OCI-LY7 (cell line): ENCODE measurements around the gene RCOR3. TPM values are rescaled to one million over a fixed set of nuclear protein-coding genes. Genes with fewer than 3 reads are reported as not detected.

ENCODE experiments used
- BruUV-seq: library from RNA; stranded (reverse); fragments of 400-500 nt; replicated peaks from 2 replicates; lab custom pipeline; 2021; lab: Mats Ljungman, UMichigan
- CTCF ChIA-PET: fragments of 300-600 bp; sonication (Branson Sonifier 250); formaldehyde crosslinking; loops from one replicate; lab custom pipeline; 2022; ENCODE audit warnings: antibody characterized with exemption; ENCODE audit not compliant: unreplicated experiment; lab: Charles Lee
- POLR2A ChIA-PET: fragments of 300-600 bp; sonication (Branson Sonifier 250); formaldehyde crosslinking; loops from one replicate; lab custom pipeline; 2022; ENCODE audit warnings: antibody characterized with exemption; lab: Charles Lee
- DNase-seq: peaks from one replicate; pipeline ENCODE4 v3.0.0-alpha.2; 2015; ENCODE audit warnings: low spot score
- H2AFZ ChIP-seq: fragments of 200-600 bp; sonication (generic), shearing (Covaris generic); 2 replicates; pipeline ENCODE4 v1.6.1; 2014; ENCODE audit warnings: mild to moderate bottlenecking, antibody characterized with exemption, low read length, moderate library complexity
- H3K27ac ChIP-seq: fragments of 200-600 bp; sonication (generic); 2 replicates; pipeline ENCODE4 v1.5.1; 2014; ENCODE audit warnings: mixed run types, low read depth, mild to moderate bottlenecking, moderate library complexity, low read length, inconsistent platforms; ENCODE audit not compliant: poor library complexity, severe bottlenecking
- H3K36me3 ChIP-seq: fragments of 200-600 bp; sonication (generic); 2 replicates; pipeline ENCODE4 v1.6.1; 2014; ENCODE audit warnings: mild to moderate bottlenecking, antibody characterized with exemption, low read length, moderate library complexity, mixed read lengths; ENCODE audit not compliant: insufficient read depth
- H3K4me1 ChIP-seq: fragments of 200-600 bp; sonication (generic); 2 replicates; pipeline ENCODE4 v1.5.1; 2014; ENCODE audit warnings: mild to moderate bottlenecking, low read length; ENCODE audit not compliant: insufficient read depth, poor library complexity, severe bottlenecking
- H3K4me2 ChIP-seq: fragments of 200-600 bp; sonication (generic); 2 replicates; pipeline ENCODE4 v1.6.1; 2014; ENCODE audit warnings: mild to moderate bottlenecking, low read length
- H3K4me3 ChIP-seq: fragments of 200-600 bp; sonication (generic); 2 replicates; pipeline ENCODE4 v1.5.1; 2014; ENCODE audit warnings: mild to moderate bottlenecking, low read depth, low read length; ENCODE audit not compliant: poor library complexity, severe bottlenecking
- H3K79me2 ChIP-seq: fragments of 200-600 bp; sonication (generic); 2 replicates; pipeline ENCODE4 v1.6.1; 2016; ENCODE audit warnings: low read depth, mild to moderate bottlenecking, low read length, moderate library complexity, mixed read lengths; ENCODE audit not compliant: insufficient read depth
- H3K9me2 ChIP-seq: fragments of 200-600 bp; sonication (generic); 2 replicates; pipeline ENCODE4 v1.6.1; 2016; ENCODE audit warnings: mild to moderate bottlenecking, low read length, mixed read lengths; ENCODE audit not compliant: insufficient read depth
- H3K9me3 ChIP-seq: fragments of 200-600 bp; sonication (generic); 2 replicates; pipeline ENCODE4 v1.6.1; 2014; ENCODE audit warnings: mild to moderate bottlenecking, mixed run types, low read length, mixed read lengths
- H4K20me1 ChIP-seq: fragments of 200-600 bp; sonication (generic); 2 replicates; pipeline ENCODE4 v1.6.1; 2014; ENCODE audit warnings: mild to moderate bottlenecking, antibody characterized with exemption, low read length, moderate library complexity, mixed read lengths; ENCODE audit not compliant: insufficient read depth
- EZH2phosphoT487 ChIP-seq: fragments of 200-600 bp; sonication (generic); IDR thresholded peaks from 2 replicates; pipeline ENCODE4 v1.6.1; 2018; ENCODE audit warnings: low read depth, borderline replicate concordance, mild to moderate bottlenecking, mixed run types, antibody characterized with exemption, low read length, moderate library complexity, mixed read lengths
- intact Hi-C: fragments of 100-400 bp; cut with micrococcal nuclease; formaldehyde crosslinking; loops from one replicate; pipeline ENCODE4 v1.10.0; 2022; ENCODE audit not compliant: unreplicated experiment
- total RNA-seq, 2 experiments: library from RNA; depleted of rRNA in 1 of 2; stranded (reverse); fragments of >200 nt in 1 of 2; shearing (Covaris generic) in 1 of 2; gene quantifications; 2 replicates each; pipeline ENCODE4 v1.2.3, GENCODE V29; 2014 to 2022
- TF ChIP-seq, protein P1 (sequence below): fragments of 200-600 bp; sonication (generic); conservative IDR thresholded peaks from 2 replicates; pipeline ENCODE4 v1.5.1; 2014; ENCODE audit warnings: mild to moderate bottlenecking, antibody characterized with exemption, low read length, moderate library complexity, mixed read lengths

The RCOR3 gene
- total RNA-seq, 2 experiments from 2014 or later = 34.8 to 62.3 TPM

DNA sequence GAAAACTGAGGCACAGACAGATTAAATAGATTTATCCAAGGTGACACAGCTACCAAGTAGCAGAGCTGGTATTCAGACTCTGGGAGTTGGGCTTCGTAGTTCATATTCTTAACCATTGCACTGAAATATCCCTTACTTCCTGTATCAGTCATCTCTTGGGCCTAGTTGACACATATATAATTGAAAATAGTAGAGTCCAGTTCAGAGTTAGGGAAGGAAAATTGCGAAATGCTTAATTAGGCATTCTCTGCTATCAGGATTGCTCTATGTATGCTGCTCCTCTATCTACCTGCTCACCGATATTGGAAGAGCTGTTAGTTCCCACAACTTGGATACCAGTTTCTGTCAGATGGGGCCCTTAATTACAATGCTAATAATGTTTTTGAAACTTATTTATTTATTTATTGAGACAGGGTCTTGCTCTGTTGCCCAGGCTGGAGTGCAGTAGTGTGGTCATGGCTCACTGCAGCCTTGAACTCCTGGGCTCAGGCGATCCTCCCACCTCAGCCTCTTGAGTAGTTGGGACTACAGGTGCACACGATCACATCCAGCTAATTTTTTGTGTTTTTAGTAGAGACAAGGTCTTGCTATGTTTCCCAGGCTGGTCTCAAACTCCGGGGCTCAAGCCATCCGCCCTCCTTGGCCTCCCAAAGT is 8.2 kb downstream of the RCOR3 start:
- Histone ChIP-seq H3K79me2 (peaks cover 22% of the 10 kb centered on the region), H3K9me3 (0 out of 2 replicates have a peak, but pooled peaks cover 6% of the 10 kb centered on the region), H3K4me3 (no peak overlapping the region), H4K20me1 (no peaks in the 10 kb centered on the region), H3K9me2 (no peaks in the 10 kb centered on the region), H3K27ac (no peak overlapping the region), H3K4me1 (no peaks in the 10 kb centered on the region), H2AFZ (no peak overlapping the region), H3K36me3 (peaks cover 70% of the 10 kb centered on the region), H3K4me2 (no peak overlapping the region)
- DNase-seq = no peak
- TF ChIP-seq, protein P1, sequence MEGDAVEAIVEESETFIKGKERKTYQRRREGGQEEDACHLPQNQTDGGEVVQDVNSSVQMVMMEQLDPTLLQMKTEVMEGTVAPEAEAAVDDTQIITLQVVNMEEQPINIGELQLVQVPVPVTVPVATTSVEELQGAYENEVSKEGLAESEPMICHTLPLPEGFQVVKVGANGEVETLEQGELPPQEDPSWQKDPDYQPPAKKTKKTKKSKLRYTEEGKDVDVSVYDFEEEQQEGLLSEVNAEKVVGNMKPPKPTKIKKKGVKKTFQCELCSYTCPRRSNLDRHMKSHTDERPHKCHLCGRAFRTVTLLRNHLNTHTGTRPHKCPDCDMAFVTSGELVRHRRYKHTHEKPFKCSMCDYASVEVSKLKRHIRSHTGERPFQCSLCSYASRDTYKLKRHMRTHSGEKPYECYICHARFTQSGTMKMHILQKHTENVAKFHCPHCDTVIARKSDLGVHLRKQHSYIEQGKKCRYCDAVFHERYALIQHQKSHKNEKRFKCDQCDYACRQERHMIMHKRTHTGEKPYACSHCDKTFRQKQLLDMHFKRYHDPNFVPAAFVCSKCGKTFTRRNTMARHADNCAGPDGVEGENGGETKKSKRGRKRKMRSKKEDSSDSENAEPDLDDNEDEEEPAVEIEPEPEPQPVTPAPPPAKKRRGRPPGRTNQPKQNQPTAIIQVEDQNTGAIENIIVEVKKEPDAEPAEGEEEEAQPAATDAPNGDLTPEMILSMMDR = no peak
- intact Hi-C loops = no loop called here
- BruUV-seq = no TSS peak
- POLR2A ChIA-PET = interaction anchor here (1.5 kb wide), 1 partner anchor 16 kb away, joined by 3 read pairs; no protein-coding TSS in a partner anchor
- CTCF ChIA-PET = no interaction called here

DNA sequence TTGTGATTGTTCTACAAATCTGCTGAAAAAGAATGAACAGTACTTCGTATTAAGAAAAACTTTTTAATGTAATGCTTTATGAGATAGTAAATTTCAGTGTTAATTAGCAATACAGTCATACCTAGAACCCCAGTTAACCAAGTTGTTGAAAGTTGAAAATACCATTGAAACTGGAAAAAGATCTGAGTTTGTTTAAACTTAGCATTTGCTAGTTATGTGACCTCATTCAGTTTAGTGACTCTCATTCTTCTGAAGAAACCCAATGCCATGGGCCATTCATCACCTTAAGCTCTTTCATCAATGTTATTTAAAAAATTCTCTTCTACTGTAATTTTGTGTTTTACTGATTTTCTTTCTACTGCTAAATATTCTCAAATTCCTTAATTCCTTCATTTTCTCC is 20.2 kb downstream of the RCOR3 start:
- no TSS peak for BruUV-seq
- intact Hi-C loops = no loop called here
- peaks cover 80% of the 10 kb centered on the region for H3K36me3 ChIP-seq

DNA sequence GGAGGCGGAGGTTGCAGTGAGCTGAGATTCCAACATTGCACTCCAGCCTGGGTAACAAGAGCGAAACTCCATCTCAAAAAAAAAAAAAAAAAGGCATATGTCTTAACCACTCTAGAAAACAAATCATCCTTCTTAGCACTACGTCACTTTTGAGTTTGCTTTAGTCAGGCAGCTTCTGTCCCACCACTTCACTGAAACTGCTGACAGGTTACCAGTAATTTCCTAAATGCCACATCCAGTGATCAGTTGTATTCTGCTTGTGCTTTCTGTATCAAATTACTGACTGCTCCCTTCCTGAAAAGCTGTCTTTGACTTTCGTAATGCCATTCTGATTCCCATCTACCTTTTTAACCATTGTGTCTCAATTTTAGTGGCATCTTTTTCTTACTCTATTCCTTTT is 21.7 kb downstream of the RCOR3 start:
- intact Hi-C loops = no loop called here
- no peak for DNase-seq
- BruUV-seq = no TSS peak
- Histone ChIP-seq H3K79me2 (no peaks in the 10 kb centered on the region; the same call in 1 of the 2 replicates), H3K27ac (no peak overlapping the region), H2AFZ (no peak overlapping the region), H3K4me2 (no peak overlapping the region), H3K4me3 (no peak overlapping the region), H3K9me3 (no peaks in the 10 kb centered on the region), H3K9me2 (no peaks in the 10 kb centered on the region), H4K20me1 (no peaks in the 10 kb centered on the region), H3K36me3 (peaks cover 82% of the 10 kb centered on the region), H3K4me1 (no peaks in the 10 kb centered on the region)
- CTCF ChIA-PET = no interaction called here
- TF ChIP-seq, protein P1 = no peak
- TF ChIP-seq EZH2phosphoT487 = no peak
- POLR2A ChIA-PET = interaction anchor here (0.7 to 1.0 kb wide), 4 partner anchors 10 to 1886 kb away, joined by 3 read pairs; no protein-coding TSS in a partner anchor

More for the DNA sequence above, 20.2 kb downstream of the RCOR3 start:
- CTCF ChIA-PET = no interaction called here
- Histone ChIP-seq H4K20me1 (no peaks in the 10 kb centered on the region), H3K9me2 (no peaks in the 10 kb centered on the region), H3K4me3 (no peak overlapping the region), H3K4me2 (no peak overlapping the region), H2AFZ (no peak overlapping the region), H3K9me3 (no peaks in the 10 kb centered on the region), H3K4me1 (no peaks in the 10 kb centered on the region), H3K79me2 (no peaks in the 10 kb centered on the region; the same call in 1 of the 2 replicates), H3K27ac (no peak overlapping the region)
- no peak for DNase-seq
- no peak for TF ChIP-seq EZH2phosphoT487
- TF ChIP-seq, protein P1 = no peak
- POLR2A ChIA-PET = no interaction called here
